Measurements from ENCODE around the gene MOGAT1.

Gene MOGAT1

DNA sequence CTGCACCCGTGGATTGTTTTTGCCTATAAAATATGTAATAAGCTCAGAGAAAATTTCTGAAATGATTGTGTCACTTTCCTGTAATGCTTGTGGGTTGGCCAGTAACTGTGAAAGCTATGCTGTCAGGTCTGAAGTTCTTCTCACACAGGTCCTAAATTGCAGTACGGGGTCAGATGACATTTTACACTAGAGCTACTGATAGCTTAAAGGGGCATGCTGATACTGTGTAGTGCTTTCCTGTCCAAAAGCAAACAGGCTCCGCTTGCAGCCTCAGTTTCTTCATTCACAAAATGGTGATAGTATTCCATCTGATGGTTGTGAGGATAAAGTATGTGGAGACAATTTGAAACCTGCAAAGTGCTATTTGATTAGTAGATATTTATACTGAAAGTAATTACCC is 8.0 kb upstream of the MOGAT1 start:
- no peaks in the 10 kb centered on the region for H3K36me3 Mint-ChIP-seq (ENCODE audit: low read depth)
- H3K27me3 Mint-ChIP-seq (ENCODE audit: low read depth, poor library complexity), result peaks cover 14% of the 10 kb centered on the region
- TF ChIP-seq, protein P1, sequence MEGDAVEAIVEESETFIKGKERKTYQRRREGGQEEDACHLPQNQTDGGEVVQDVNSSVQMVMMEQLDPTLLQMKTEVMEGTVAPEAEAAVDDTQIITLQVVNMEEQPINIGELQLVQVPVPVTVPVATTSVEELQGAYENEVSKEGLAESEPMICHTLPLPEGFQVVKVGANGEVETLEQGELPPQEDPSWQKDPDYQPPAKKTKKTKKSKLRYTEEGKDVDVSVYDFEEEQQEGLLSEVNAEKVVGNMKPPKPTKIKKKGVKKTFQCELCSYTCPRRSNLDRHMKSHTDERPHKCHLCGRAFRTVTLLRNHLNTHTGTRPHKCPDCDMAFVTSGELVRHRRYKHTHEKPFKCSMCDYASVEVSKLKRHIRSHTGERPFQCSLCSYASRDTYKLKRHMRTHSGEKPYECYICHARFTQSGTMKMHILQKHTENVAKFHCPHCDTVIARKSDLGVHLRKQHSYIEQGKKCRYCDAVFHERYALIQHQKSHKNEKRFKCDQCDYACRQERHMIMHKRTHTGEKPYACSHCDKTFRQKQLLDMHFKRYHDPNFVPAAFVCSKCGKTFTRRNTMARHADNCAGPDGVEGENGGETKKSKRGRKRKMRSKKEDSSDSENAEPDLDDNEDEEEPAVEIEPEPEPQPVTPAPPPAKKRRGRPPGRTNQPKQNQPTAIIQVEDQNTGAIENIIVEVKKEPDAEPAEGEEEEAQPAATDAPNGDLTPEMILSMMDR (IDR thresholded peaks at IDR 0.05), result no peak
- no peaks in the 10 kb centered on the region for H3K9me3 Mint-ChIP-seq
- no peak overlapping the region for H3K4me3 Mint-ChIP-seq
- DNase-seq, result no peak
- no peak overlapping the region for H3K27ac Mint-ChIP-seq
- H3K4me1 Mint-ChIP-seq, result no peaks in the 10 kb centered on the region

DNA sequence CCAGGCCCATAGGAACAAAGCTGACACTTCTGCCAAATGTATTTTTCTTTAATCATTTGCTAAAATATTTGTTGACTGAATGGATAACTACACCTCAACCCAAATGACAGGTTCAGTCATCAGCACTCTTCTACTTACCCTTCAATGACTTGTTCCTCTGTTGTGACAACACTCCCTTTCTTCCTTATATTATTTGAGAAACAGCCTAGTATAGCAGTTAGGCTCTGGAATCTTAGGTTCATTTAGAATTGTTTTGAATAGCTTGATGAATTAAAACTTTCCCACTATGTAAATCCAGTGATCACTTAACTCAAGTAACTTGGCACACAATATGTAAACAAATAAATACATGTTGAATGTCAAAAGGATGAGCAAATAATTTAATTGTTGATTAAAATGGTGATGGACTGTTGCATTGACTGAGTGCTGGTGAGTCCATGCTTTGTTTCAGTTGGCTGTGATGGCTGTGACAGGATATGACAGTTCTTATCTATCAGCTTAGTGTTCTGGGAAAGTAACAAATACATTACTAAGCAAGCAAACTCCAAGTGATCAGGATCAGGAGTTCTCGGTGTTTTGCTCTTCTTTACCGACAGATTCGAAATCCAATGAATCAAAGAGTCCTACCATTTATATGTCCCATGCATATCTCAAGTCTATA is 2.8 kb upstream of the MOGAT1 start:
- H3K27me3 Mint-ChIP-seq (ENCODE audit: low read depth, poor library complexity), result peaks cover 60% of the 10 kb centered on the region
- H3K36me3 Mint-ChIP-seq (ENCODE audit: low read depth), result no peaks in the 10 kb centered on the region
- DNase-seq, result no peak
- TF ChIP-seq, protein P1 (IDR thresholded peaks at IDR 0.05), result no peak
- H3K4me1 Mint-ChIP-seq, result peaks cover 6% of the 10 kb centered on the region
- H3K9me3 Mint-ChIP-seq, result no peaks in the 10 kb centered on the region
- H3K4me3 Mint-ChIP-seq, result no peak overlapping the region
- no peak overlapping the region for H3K27ac Mint-ChIP-seq

DNA sequence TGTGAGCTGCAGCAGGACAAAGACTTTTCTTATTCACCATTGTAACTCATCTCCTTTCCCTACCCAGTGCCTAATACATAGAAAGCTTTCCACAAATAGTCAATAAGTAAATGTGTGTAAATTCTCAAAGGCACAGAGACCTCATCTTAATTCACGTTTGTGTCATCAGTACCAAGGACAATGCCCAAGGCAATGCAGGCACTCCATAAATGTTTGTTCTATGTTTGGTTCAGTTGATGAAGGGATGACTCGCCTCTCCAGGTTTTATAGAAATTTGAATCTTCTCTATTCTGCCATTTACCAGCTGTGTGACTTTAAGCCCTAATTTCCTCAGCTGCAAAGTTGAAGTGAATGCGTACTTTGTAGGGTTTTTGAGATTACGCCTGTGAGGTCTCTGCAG is 2.1 kb upstream of the MOGAT1 start:
- peaks cover 6% of the 10 kb centered on the region for H3K4me1 Mint-ChIP-seq
- H3K27ac Mint-ChIP-seq, result no peak overlapping the region
- TF ChIP-seq, protein P1 (IDR thresholded peaks at IDR 0.05), result no peak
- H3K27me3 Mint-ChIP-seq (ENCODE audit: low read depth, poor library complexity), result peaks cover 66% of the 10 kb centered on the region
- H3K9me3 Mint-ChIP-seq, result no peaks in the 10 kb centered on the region
- no peaks in the 10 kb centered on the region for H3K36me3 Mint-ChIP-seq (ENCODE audit: low read depth)
- no peak overlapping the region for H3K4me3 Mint-ChIP-seq
- no peak for DNase-seq

DNA sequence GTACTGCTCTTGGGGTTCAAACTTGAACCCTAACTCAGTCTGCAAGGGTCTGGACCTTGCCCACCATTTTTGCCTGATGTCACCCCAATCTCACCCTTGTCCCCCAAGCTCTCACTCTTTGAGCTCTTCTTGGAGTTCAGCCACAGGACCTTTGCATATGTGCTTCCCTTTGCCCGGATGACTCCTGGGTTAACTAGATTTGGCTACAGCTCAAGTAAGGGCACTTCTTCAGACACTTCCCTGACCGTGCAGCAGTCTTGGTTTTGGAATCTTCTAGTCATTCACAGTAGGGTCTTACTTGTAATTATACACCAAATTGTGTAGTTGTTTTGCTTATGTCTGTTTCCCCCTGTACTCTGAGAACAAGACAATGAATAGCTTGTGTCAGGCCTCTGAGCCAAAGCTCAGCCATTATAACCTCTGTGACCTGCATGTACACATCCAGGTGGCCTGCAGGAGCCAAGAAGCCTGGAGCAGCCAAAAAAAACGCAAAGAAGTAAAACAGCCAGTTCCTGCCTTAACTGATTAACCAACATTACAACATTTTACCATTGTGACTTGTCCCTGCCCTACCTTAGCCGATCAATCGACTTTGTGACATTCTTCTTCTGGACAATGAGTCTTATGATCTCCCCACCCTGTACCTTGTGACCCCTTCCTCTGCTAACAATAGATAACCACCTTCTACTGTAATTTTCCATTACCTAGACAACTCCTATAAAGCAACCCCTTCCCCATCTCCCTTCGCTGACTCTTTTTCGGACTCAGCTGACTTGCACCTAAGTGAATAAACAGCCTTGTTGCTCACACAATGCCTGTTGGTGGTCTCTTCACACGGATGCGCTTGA is 1.0 kb upstream of the MOGAT1 start:
- Mint-ChIP-seq H3K4me3 (peak overlapping the region; percentile 72), H3K27ac (no peak overlapping the region), H3K36me3 (ENCODE audit: low read depth) (no peaks in the 10 kb centered on the region), H3K4me1 (peaks cover 6% of the 10 kb centered on the region), H3K9me3 (no peaks in the 10 kb centered on the region), H3K27me3 (ENCODE audit: low read depth, poor library complexity) (peaks cover 72% of the 10 kb centered on the region)
- no peak for DNase-seq
- TF ChIP-seq, protein P1 (IDR thresholded peaks at IDR 0.05), result no peak

GRCh38 chr2:222672068-222672401 is 577 bp downstream of the MOGAT1 start:
- TF ChIP-seq, protein P1 (IDR thresholded peaks at IDR 0.05), result no peak
- no peak for DNase-seq
- no peaks in the 10 kb centered on the region for H3K9me3 Mint-ChIP-seq
- H3K27me3 Mint-ChIP-seq (ENCODE audit: low read depth, poor library complexity), result peaks cover 77% of the 10 kb centered on the region
- no peak overlapping the region for H3K27ac Mint-ChIP-seq
- no peaks in the 10 kb centered on the region for H3K36me3 Mint-ChIP-seq (ENCODE audit: low read depth)
- H3K4me1 Mint-ChIP-seq, result peaks cover 6% of the 10 kb centered on the region
- peak overlapping the region; percentile 80 for H3K4me3 Mint-ChIP-seq

All from nephron progenitor cell (in vitro differentiated cells).